GM06990 (cell line): ENCODE data around the gene FLG.

ENCODE experiments used
- DNase-seq: peaks from one replicate; pipeline ENCODE4 v3.0.0-alpha.2; 2011; ENCODE audit not compliant: insufficient read length; ENCODE audit errors: extremely low read depth
- H3K27me3 ChIP-seq: replicated peaks from 2 replicates; pipeline ENCODE4 v1.6.0; 2011; ENCODE audit warnings: low read length; ENCODE audit not compliant: control insufficient read depth, insufficient read depth
- H3K36me3 ChIP-seq: 2 replicates; pipeline ENCODE4 v1.5.1; 2011; ENCODE audit warnings: low read length; ENCODE audit not compliant: control insufficient read depth, insufficient read depth
- H3K4me3 ChIP-seq: replicated peaks from 2 replicates; pipeline ENCODE4 v1.5.1; 2011; ENCODE audit warnings: low read depth, mild to moderate bottlenecking, control low read depth, low read length
- TF ChIP-seq, protein P1 (sequence below): IDR thresholded peaks from 2 replicates; pipeline ENCODE4 v1.5.1; 2011; ENCODE audit warnings: low read length, control low read depth, mild to moderate bottlenecking, inconsistent platforms; ENCODE audit not compliant: insufficient read depth, poor library complexity, severe bottlenecking

Gene FLG

DNA sequence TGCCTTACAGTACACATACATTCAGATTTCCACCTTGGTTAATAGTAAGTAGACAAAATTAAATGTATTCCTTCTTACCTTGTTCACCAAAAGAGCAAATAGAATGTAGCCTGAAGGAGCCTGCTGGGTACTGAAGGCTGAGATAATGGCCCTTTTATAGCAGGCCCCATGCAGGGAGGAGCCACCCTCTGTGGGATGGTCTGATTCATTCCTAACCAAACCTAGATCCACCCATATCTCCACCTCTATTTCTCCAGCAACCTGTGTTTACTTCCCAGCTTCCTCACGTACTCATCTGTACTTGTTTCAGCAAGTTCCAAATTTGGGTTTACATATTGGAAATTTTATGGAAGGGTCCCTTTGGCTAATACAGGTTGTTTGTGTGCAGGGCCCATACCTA lies at the start of gene FLG:
Gene FLG (minus strand): TSS at position 129 of the 400 bp plus-strand sequence. CDS start 9,783 bp downstream, outside the sequence.
- Histone ChIP-seq H3K4me3 (no peak within 1 kb of the TSS), H3K27me3 (no peaks in the 10 kb centered on the region), H3K36me3 (no peaks in the 10 kb centered on the region)
- no peak for DNase-seq
- TF ChIP-seq, protein P1, sequence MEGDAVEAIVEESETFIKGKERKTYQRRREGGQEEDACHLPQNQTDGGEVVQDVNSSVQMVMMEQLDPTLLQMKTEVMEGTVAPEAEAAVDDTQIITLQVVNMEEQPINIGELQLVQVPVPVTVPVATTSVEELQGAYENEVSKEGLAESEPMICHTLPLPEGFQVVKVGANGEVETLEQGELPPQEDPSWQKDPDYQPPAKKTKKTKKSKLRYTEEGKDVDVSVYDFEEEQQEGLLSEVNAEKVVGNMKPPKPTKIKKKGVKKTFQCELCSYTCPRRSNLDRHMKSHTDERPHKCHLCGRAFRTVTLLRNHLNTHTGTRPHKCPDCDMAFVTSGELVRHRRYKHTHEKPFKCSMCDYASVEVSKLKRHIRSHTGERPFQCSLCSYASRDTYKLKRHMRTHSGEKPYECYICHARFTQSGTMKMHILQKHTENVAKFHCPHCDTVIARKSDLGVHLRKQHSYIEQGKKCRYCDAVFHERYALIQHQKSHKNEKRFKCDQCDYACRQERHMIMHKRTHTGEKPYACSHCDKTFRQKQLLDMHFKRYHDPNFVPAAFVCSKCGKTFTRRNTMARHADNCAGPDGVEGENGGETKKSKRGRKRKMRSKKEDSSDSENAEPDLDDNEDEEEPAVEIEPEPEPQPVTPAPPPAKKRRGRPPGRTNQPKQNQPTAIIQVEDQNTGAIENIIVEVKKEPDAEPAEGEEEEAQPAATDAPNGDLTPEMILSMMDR = no peak

DNA sequence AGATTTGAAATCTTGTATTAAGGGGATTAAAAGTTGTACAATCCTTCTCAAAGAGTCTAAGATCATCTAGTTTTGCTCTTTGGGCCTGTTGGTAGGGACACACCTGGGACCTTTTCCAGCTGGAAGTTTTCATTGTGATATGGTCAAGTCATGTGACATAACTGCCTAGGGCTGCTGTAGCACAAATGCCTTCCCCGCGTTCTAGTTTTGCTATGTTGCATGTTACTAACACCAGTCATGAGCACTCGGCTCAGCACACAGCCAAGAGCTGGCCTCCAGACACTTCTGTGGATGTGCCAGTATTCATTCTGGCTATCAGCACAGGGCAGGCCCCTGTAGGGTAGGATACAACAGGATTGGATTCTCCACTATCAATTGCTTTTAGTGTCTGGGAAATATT lies 49.4 kb upstream of the FLG start:
- TF ChIP-seq, protein P1 = no peak
- no peak for DNase-seq
- no peak overlapping the region for H3K4me3 ChIP-seq
- no peaks in the 10 kb centered on the region for H3K36me3 ChIP-seq
- H3K27me3 ChIP-seq = no peaks in the 10 kb centered on the region

DNA sequence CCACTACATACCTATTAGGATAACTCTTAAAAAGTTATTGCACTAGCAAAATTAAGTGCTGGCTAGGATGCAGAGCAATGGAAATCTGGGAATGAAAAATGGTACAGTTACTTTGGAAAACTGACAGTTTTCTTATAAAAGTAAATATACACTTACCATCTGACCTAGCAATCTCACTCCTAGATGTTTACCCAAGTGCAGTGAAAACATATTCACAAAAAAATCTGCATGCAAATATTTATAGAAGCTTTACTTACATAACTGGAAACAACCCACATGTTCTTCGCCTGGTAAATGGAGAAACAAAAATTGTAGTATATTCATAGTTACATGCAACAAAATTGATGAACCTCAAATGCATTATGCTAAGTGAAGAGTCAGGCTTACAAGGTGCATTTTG lies 47.6 kb upstream of the FLG start:
- TF ChIP-seq, protein P1 = no peak
- Histone ChIP-seq H3K4me3 (no peak overlapping the region), H3K36me3 (no peaks in the 10 kb centered on the region), H3K27me3 (no peaks in the 10 kb centered on the region)
- no peak for DNase-seq

DNA sequence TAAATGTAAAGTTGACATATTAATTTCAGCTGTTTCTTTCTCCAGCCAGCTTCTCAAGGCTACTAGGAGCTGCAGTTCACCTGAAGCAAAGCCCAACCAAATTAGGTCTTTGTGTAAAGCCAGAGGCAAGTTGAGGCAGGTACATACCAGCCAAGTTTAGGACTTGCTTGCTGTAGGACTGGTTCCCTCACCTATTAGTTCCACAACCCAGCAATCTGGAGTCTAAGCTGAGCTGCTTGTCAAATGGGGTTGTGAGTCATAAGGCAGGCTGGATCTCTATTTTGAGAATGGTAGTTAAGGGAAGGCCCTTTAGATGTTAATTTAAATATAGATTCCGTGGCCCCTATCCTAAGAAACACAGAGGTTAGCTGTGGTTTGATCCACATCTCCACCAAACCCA lies 42.4 kb upstream of the FLG start:
- TF ChIP-seq, protein P1 = no peak
- Histone ChIP-seq H3K36me3 (no peaks in the 10 kb centered on the region), H3K4me3 (no peak overlapping the region), H3K27me3 (no peaks in the 10 kb centered on the region)
- no peak for DNase-seq

DNA sequence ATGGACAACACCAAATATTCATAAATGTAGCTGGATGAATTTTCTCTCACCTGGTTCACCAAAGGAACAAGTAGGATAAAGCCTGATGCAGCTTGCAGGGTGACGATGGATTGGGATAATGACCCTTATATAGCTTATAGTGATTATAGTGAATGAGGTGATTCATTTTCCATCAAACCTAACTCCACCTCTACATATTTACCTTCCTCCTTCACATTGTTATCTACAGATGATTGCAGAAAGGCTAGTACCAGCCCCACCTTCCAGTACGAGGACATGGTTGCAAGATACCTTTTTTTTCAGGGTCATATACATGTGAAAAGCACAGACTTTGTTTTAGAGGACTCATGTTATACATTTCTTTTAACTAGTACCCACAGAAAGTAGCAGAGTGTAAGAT lies 34.9 kb upstream of the FLG start, which contains the start of gene FLG2:
Gene FLG2 (minus strand): TSS at position 101 of the 400 bp plus-strand sequence. CDS start 1,122 bp downstream, outside the sequence.
- TF ChIP-seq, protein P1 = no peak
- no peaks in the 10 kb centered on the region for H3K36me3 ChIP-seq
- no peak for DNase-seq
- no peak within 1 kb of the TSS for H3K4me3 ChIP-seq
- no peaks in the 10 kb centered on the region; the same call in none of the 2 replicates for H3K27me3 ChIP-seq

DNA sequence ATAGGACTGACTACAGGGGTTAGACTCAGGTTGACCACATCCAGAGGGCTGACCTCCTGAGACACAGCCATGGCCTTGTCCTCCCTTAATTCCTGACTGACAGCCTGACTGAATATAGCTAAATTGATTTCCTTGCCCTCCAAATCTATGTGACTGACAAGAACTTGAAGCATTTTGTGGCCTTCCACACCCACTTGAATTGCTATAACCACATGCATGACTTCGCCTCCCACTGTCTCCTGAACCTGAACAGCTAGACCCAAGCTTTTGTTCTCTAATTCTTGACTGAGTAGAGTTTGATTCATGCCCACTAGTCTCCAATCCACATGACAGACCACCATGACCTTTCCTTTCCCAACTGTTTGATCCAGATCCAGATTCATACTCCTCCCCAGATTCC lies 31.7 kb upstream of the FLG start:
- TF ChIP-seq, protein P1 = no peak
- no peak overlapping the region for H3K4me3 ChIP-seq
- no peaks in the 10 kb centered on the region; the same call in none of the 2 replicates for H3K27me3 ChIP-seq
- DNase-seq = no peak
- H3K36me3 ChIP-seq = no peaks in the 10 kb centered on the region
